ENCODE measurements around the gene ATRX.
"Not testable (repeated sequence)": the region's sequence is repeated elsewhere in the genome, so short reads cannot be mapped to it uniquely, and the experiment has no call there.

ATRX gene

DNA sequence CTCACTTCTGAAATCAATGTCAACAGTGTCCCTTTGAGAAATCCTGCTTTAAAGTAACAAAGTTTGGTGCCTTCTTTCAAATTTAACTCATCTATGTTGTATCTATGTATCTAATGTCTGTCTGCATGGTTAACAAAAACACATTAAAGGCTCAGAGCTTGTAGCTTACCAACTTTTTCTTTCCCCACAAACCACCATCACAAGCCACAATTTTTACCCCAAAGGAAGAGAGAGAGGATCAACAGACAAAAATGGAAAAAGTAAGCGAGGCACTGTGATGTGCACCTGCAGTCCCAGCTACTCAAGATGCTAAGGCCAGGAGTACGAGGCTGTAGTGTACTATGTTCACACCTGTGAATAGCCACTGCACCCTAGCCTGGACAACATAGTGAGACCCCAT lies 17.2 kb downstream of the ATRX start:
- TF ChIP-seq, protein P1, sequence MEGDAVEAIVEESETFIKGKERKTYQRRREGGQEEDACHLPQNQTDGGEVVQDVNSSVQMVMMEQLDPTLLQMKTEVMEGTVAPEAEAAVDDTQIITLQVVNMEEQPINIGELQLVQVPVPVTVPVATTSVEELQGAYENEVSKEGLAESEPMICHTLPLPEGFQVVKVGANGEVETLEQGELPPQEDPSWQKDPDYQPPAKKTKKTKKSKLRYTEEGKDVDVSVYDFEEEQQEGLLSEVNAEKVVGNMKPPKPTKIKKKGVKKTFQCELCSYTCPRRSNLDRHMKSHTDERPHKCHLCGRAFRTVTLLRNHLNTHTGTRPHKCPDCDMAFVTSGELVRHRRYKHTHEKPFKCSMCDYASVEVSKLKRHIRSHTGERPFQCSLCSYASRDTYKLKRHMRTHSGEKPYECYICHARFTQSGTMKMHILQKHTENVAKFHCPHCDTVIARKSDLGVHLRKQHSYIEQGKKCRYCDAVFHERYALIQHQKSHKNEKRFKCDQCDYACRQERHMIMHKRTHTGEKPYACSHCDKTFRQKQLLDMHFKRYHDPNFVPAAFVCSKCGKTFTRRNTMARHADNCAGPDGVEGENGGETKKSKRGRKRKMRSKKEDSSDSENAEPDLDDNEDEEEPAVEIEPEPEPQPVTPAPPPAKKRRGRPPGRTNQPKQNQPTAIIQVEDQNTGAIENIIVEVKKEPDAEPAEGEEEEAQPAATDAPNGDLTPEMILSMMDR (IDR thresholded peaks at IDR 0.05; ENCODE audit: control insufficient read depth, insufficient read depth, low read depth, low read length, missing control alignments) = no peak
- DNase-seq (ENCODE audit: low read depth) = no peak

DNA sequence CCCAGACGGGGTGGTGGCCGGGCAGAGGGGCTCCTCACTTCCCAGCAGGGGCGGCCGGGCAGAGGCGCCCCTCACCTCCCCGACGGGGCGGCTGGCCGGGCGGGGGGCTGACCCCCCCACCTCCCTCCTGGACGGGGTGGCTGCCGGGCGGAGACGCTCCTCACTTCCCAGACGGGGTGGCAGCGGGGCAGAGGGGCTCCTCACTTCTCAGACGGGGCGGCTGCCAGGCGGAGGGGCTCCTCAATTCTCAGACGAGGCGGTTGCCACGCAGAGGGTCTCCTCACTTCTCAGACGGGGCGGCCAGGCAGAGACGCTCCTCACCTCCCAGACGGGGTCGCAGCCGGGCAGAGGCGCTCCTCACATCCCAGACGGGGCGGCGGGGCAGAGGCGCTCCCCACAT lies 19.8 kb downstream of the ATRX start:
- not testable (repeated sequence) for H3K4me3 ChIP-seq (ENCODE audit: control insufficient read depth, low read depth, low read length); DNase-seq (ENCODE audit: low read depth)

More for the DNA sequence above, 17.2 kb downstream of the ATRX start:
- H3K4me3 ChIP-seq (ENCODE audit: control insufficient read depth, low read depth, low read length) = no peak overlapping the region

DNA sequence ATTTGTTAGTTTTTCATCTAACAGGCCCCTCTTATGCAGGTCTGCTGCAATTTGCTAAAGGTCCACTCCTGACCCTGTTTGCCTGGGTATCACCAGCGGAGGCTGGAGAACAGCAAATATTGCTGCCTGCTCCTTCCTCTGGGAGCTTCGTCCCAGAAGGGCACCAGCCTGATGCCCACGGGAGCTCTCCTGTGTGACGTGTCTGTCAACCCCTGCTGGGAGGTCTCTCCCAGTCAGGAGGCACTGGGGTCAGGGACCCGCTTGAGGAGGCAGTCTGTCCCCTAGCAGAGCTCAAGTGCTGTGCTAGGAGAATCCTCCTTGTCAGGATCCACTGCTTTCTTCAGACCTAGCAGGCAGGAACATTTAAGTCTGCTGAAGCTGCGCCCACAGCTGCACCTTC lies 30.5 kb downstream of the ATRX start:
- H3K4me3 ChIP-seq (ENCODE audit: control insufficient read depth, low read depth, low read length) = no peak overlapping the region
- DNase-seq (ENCODE audit: low read depth) = no peak
- TF ChIP-seq, protein P1 (IDR thresholded peaks at IDR 0.05; ENCODE audit: control insufficient read depth, insufficient read depth, low read depth, low read length, missing control alignments) = no peak

DNA sequence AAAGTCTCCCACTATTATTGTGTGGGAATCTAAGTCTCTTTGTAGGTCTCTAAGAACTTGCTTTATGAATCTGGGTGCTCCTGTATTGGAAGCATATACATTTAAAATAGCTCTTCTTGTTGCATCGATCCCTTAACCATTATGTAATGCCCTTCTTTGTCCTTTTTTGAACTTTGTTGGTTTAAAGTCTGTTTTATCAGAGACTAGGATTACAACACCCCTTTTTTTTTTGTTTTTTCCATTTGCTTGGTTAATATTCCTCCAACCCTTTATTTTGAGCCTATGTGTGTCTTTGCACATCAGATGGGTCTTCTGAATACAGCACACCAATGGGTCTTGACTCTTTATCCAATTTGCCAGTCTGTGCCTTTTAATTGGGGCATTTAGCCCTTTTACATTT lies 32.1 kb downstream of the ATRX start:
- DNase-seq (ENCODE audit: low read depth); H3K4me3 ChIP-seq (ENCODE audit: control insufficient read depth, low read depth, low read length): not testable (repeated sequence)

DNA sequence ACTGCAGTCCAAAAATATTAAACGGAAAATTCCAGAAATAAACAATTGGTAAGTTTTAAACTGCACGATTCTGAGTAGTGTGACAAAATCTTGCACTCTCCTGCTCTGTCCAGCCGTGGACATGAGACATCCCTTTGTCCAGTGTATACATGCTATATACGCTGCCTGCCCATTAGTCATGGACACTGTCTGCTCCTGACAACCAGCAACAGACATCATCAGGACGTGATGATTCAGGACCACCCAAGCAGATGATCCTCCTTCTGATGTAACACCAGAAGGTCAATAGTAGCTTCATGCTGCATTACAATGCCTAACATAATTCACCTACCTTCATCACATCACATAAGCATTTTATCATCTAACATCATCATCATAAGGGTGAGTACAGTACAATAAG lies 36.3 kb downstream of the ATRX start:
- DNase-seq (ENCODE audit: low read depth) = no peak
- TF ChIP-seq, protein P1 (IDR thresholded peaks at IDR 0.05; ENCODE audit: control insufficient read depth, insufficient read depth, low read depth, low read length, missing control alignments) = no peak

DNA sequence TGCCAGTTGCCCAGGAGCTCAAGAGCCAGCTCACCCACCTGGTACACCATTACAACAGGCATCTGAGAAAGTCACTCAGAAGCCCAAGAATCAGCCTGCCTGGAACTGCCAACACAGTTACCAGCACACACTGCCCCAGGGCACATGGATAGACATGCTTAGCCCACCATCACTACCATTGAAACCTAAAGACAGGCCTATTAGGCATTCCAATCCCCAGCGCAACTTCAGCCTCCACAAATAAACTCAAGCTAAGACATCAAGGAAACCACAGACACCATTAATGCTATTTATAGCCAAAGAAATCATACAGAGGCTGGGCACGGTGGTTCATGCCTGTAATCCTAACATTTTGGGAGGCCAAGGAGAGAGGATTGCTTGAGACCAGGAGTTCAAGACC lies 42.3 kb downstream of the ATRX start:
- TF ChIP-seq, protein P1 (IDR thresholded peaks at IDR 0.05; ENCODE audit: control insufficient read depth, insufficient read depth, low read depth, low read length, missing control alignments) = no peak

More for the DNA sequence above, 36.3 kb downstream of the ATRX start:
- no peak overlapping the region for H3K4me3 ChIP-seq (ENCODE audit: control insufficient read depth, low read depth, low read length)

DNA sequence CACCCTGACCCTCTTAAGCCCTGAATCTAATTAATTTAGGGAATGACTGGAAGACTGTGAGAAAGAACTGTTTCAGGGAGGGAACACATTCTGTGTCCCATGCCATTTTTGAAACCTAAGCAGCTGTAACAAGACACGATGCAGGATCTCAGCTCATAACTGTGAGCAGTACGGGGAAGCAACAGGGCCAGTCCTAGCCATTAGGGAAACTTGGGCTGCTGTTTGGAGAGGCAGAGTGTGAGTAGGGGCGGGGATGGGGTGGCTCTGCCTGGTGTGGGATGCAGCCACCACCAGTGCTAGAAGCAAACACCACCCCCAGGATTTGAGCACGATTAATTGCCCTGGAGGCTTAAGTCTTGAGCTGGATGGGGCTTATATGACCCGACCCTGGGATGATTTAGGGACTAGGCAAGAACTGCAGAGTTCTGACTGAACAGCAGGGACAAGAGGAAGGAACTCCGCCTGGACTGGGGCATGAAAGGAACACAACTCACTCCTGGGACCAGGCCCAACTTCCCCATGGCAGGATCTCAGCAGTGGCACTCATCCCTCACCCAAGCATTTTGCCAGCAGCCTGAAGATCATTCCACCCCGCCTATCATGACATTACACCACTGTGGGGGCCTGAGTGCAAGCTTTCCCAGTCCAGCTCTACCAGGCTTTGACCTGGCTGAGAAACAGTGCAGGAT lies 43.1 kb downstream of the ATRX start:
- TF ChIP-seq, protein P1 (IDR thresholded peaks at IDR 0.05; ENCODE audit: control insufficient read depth, insufficient read depth, low read depth, low read length, missing control alignments) = no peak
- no peak overlapping the region for H3K4me3 ChIP-seq (ENCODE audit: control insufficient read depth, low read depth, low read length)
- no peak for DNase-seq (ENCODE audit: low read depth)

More for the DNA sequence above, 42.3 kb downstream of the ATRX start:
- H3K4me3 ChIP-seq (ENCODE audit: control insufficient read depth, low read depth, low read length) = no peak overlapping the region
- no peak for DNase-seq (ENCODE audit: low read depth)

DNA sequence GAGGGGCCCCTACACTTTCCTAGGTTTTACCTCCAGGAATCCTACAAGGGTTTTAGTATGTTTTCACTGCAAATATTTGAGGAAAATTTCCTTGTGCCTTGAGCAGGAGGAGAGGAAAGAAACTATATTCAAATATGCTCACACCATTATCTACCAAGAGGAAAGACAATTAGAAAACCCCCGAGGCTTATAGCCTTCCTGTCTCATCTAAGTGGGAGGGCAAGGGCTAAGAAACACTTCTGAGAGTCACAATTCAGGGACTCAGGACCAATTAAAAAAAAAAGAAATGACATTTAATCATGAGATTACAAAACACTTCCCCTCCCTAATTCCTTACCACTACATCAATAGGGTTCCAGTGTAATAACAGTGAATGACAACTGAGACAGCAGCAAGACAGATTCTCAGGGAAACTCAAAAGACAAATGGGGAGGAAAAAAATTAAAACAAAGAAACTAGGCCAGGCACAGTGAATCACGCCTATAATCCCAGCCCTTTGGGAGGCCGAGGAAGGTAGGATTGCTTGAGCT lies 45.6 kb downstream of the ATRX start:
- no peak overlapping the region for H3K4me3 ChIP-seq (ENCODE audit: control insufficient read depth, low read depth, low read length)

More for the DNA sequence above, 45.6 kb downstream of the ATRX start:
- no peak for DNase-seq (ENCODE audit: low read depth)
- TF ChIP-seq, protein P1 (IDR thresholded peaks at IDR 0.05; ENCODE audit: control insufficient read depth, insufficient read depth, low read depth, low read length, missing control alignments) = no peak
